ENCODE results near the gene FGD2. TPM values are rescaled to one million over a fixed set of nuclear protein-coding genes. Genes with fewer than 3 reads are reported as not detected.
A peak's percentile ranks its signal among the peaks of the same experiment; 100 is the strongest.

The FGD2 gene
- total RNA-seq: 100 to 1,000 TPM in 1 of 4 donors, 10 to 100 TPM in 2, 1 to 10 TPM in 1; 2.5 to 292 (median 34.9) TPM

DNA sequence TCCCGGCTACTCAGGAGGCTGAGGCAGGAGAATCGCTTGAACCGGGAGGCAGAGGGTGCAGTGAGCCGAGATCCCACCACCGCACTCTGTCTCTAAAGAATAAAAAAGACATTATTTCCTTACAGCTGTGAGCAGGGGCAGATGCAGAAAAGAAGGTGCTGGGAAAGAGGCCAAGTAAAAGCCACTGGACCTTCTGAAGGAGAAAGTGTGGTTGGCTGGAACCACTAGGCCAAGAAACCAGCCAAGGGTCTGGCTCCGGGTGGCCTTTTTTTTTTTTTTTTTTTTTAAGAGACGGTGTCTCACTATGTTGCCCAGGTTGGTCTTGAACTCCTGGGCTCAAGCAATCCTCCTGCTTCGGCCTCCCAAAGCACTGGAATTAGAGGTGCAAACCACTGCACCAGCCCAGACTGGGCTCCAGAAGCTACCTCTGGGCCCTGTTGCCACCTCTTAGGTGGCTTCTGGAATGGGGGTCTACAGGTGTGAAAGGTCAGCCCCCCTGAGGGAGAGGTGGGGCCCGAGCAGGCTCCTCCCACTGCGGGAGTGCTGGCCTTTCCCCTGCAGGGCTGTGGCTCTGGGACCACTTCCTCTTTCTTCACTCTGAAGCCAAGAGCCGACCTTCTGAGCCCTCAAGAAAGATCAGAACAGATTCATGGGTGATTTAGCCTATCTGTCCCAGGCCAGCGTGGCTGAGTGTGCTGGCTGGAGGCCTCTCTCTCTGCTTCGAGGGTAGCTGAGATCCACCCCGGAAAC, at the start of gene FGD2:
Gene FGD2 (plus strand): TSS at position 595 of the 750 bp plus-strand sequence. CDS start 163 bp downstream, outside the sequence.
- DNase-seq: peak in 2 of 3 donors; percentile 83 to 84
- no peaks in the 10 kb centered on the region for H3K4me1 ChIP-seq
- H3K4me3 ChIP-seq: peak within 1 kb of the TSS; percentile 37 to 49 (median 42)
- no peak for TF ChIP-seq POLR2A (IDR thresholded peaks at IDR 0.05)
- TF ChIP-seq CTCF (IDR thresholded peaks at IDR 0.05): no peak
- peak within 1 kb of the TSS; percentile 30 to 85 (median 51) for H3K27ac ChIP-seq
- H3K36me3 ChIP-seq: no peaks in the 10 kb centered on the region
- H3K27me3 ChIP-seq: no peaks in the 10 kb centered on the region
- no peaks in the 10 kb centered on the region for H3K9me3 ChIP-seq

GRCh38 chr6:36955671-36956445, 49.6 kb upstream of the FGD2 start:
- H3K4me3 ChIP-seq: no peak overlapping the region
- peak in 2 of 3 donors; percentile 40 to 75 for DNase-seq
- H3K36me3 ChIP-seq: no peaks in the 10 kb centered on the region
- H3K27ac ChIP-seq: no peak overlapping the region
- H3K4me1 ChIP-seq: peaks cover 0 to 15% (median 0%) of the 10 kb centered on the region in 4 donors
- no peaks in the 10 kb centered on the region for H3K9me3 ChIP-seq
- no peaks in the 10 kb centered on the region for H3K27me3 ChIP-seq
- no peak for TF ChIP-seq CTCF (IDR thresholded peaks at IDR 0.05)
- TF ChIP-seq POLR2A (IDR thresholded peaks at IDR 0.05): no peak

DNA sequence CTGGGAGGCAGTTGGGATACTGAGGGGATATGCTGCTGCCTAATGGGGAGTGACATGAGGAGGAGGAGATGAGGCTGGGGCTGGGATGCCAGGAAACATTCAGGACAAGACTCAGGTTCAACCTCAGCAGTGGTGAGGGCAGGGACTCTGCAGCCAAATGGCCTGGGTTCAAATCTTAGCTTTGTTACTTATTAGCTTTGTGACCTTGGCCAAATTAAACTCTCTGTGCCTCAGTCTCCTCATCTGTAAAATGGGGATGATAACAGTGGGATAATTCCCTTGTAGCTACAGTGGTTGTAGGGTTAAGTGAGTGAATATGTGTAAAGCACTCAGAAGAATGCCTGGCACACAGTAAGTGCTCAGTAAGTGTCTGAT, 49.0 kb upstream of the FGD2 start:
- TF ChIP-seq POLR2A (IDR thresholded peaks at IDR 0.05) (no peak), CTCF (IDR thresholded peaks at IDR 0.05) (no peak)
- no peak for DNase-seq
- no peaks in the 10 kb centered on the region for H3K36me3 ChIP-seq
- H3K4me3 ChIP-seq: no peak overlapping the region
- peaks cover 0 to 15% (median 0%) of the 10 kb centered on the region in 4 donors for H3K4me1 ChIP-seq
- no peaks in the 10 kb centered on the region for H3K9me3 ChIP-seq
- H3K27ac ChIP-seq: no peak overlapping the region
- H3K27me3 ChIP-seq: no peaks in the 10 kb centered on the region

DNA sequence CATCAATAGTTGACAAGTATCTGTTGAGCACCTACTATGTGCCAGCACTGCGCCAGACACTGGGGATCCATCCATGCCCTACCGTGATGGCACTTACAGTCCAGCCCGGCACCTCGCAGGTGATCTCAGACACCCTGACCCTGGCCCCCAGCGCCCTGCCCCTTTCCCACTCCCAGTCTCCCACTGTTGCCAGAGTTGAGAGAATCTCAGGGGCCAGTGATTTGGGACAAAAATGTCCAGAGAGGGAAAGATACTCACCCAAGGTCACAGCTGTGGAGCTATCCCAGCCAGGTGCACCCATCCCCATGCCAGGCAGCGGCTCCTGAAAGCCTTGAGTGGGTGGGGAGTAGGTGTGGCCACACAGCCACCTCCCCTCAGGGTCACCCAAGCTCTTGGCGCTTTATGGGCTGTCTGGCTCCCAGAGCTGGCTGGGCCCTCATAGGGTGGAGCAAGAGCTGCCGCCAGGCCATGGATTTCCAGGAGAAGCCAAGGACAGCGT, 47.6 kb upstream of the FGD2 start:
- TF ChIP-seq CTCF (IDR thresholded peaks at IDR 0.05) (no peak), POLR2A (IDR thresholded peaks at IDR 0.05) (no peak)
- no peak overlapping the region for H3K4me3 ChIP-seq
- H3K27ac ChIP-seq: no peak overlapping the region
- H3K27me3 ChIP-seq: no peaks in the 10 kb centered on the region
- peaks cover 0 to 16% (median 0%) of the 10 kb centered on the region in 4 donors for H3K4me1 ChIP-seq
- DNase-seq: no peak
- no peaks in the 10 kb centered on the region for H3K36me3 ChIP-seq
- H3K9me3 ChIP-seq: no peaks in the 10 kb centered on the region

- TF ChIP-seq POLR2A (IDR thresholded peaks at IDR 0.05) (no peak), CTCF (IDR thresholded peaks at IDR 0.05) (no peak)
- H3K4me1 ChIP-seq: peaks cover 0 to 26% (median 4%) of the 10 kb centered on the region in 4 donors
Observed at GRCh38 chr6:36958775-36959554, 46.5 kb upstream of the FGD2 start.

More at GRCh38 chr6:36958775-36959554, 46.5 kb upstream of the FGD2 start:
- DNase-seq: peak in 1 of 3 donors; percentile 37
- H3K4me3 ChIP-seq: no peak overlapping the region
- no peaks in the 10 kb centered on the region for H3K9me3 ChIP-seq
- H3K27me3 ChIP-seq: no peaks in the 10 kb centered on the region
- no peak overlapping the region for H3K27ac ChIP-seq
- H3K36me3 ChIP-seq: no peaks in the 10 kb centered on the region
